ENCODE measurements around the gene CENPK. TPM values are rescaled to one million over a fixed set of nuclear protein-coding genes. Genes with fewer than 3 reads are reported as not detected.

CENPK gene
- total and polyA plus RNA-seq, 2 of the 8 experiments (the other 6 are each of a cell fraction or from before 2014, with no cell fraction given), result 13.3 to 50.9 TPM

GRCh38 chr5:65482736-65483545 lies 80.0 kb downstream of the CENPK start (continued):
- TF ChIP-seq RAD21 (IDR thresholded peaks at IDR 0.05 in 1 of 2, conservative IDR thresholded peaks at IDR 0.05 in 1 of 2; ENCODE audit: low read depth in 2 of 2, low read length in 2 of 2) (0 out of 4 replicates have a peak, but pooled peaks of 1 of the 2 experiments have one; percentile 1), GTF2F1 (IDR thresholded peaks at IDR 0.05; ENCODE audit: borderline replicate concordance, low read depth, low read length) (no peak), CTCF (IDR thresholded peaks at IDR 0.05; ENCODE audit: control extremely low read depth in 1 of 3, insufficient read depth in 1 of 3, low read depth in 1 of 3, low read length in 3 of 3) (no peak), HDAC2 (IDR thresholded peaks at IDR 0.05; ENCODE audit: borderline replicate concordance in 1 of 2, low read depth in 2 of 2, low read length in 2 of 2) (no peak; a peak in 1 of 4 replicates), E2F6 (IDR thresholded peaks at IDR 0.05) (no peak), PHF8 (conservative IDR thresholded peaks at IDR 0.05; ENCODE audit: low read depth, low read length) (no peak), SIRT6 (IDR thresholded peaks at IDR 0.05; ENCODE audit: low read length) (no peak)

Measured in H1 (cell line).